Mesodermal cell (in vitro differentiated cells): ENCODE data around the gene MAGI1.

Experiments
- H3K27ac ChIP-seq: 2 replicates; pipeline ENCODE4 v1.7.0; 2013; ENCODE audit warnings: mild to moderate bottlenecking, low read depth, low read length, moderate library complexity; ENCODE audit not compliant: severe bottlenecking
- H3K36me3 ChIP-seq: 2 replicates; pipeline ENCODE4 v1.7.1; 2013; ENCODE audit warnings: mild to moderate bottlenecking, low read length, moderate library complexity; ENCODE audit not compliant: control insufficient read depth, insufficient read depth
- H3K4me1 ChIP-seq: one replicate; pipeline ENCODE4 v1.7.1; 2013; ENCODE audit warnings: mild to moderate bottlenecking, low read length; ENCODE audit not compliant: insufficient read depth, control insufficient read depth, poor library complexity, severe bottlenecking
- H3K4me3 ChIP-seq: 2 replicates; pipeline ENCODE4 v1.7.0; 2013; ENCODE audit warnings: low read length, control low read depth, mild to moderate bottlenecking; ENCODE audit not compliant: insufficient read depth, poor library complexity, severe bottlenecking; ENCODE audit errors: extremely low read depth
- H3K9me3 ChIP-seq: 2 replicates; pipeline ENCODE4 v1.7.1; 2013; ENCODE audit warnings: mild to moderate bottlenecking, low read length, moderate library complexity; ENCODE audit not compliant: control insufficient read depth
- WGBS, 2 experiments: methylation state at CpG; one replicate each; pipeline ENCODE4 v1.1.5; 2013; ENCODE audit warnings: missing lambda C conversion rate in 2 of 2; ENCODE audit not compliant: insufficient coverage in 2 of 2; 5-methylcytosine and 5-hydroxymethylcytosine counted together

The MAGI1 gene

DNA sequence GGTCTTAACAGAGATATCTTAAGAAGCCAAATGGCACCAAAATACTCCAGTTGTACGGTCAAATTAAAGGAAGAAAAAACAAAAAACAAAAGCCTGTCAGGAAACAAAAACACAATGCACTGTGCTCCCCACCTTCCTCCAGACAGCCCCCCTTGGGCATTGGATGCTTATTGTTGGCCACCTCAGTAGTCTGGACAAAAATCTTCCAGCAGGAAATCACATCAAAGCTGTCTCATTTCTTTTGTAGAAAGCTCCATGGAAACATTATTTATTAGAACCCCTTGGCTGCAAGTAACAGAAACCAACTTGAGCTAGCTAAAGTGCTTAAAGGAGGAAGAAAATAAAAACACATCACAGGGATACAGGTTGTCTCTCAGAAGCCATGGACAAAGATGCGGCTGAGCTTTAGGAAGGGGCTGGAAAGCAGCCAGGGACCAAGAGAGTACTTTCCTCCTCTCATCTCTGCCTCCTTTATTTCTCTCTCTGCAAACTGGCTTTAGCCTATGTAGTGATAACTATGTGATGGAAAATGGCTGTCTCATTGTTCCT lies 699.5 kb downstream of the MAGI1 start:
- Histone ChIP-seq H3K27ac (no peak overlapping the region), H3K36me3 (no peaks in the 10 kb centered on the region), H3K4me3 (no peak overlapping the region), H3K4me1 (no peaks in the 10 kb centered on the region), H3K9me3 (no peaks in the 10 kb centered on the region)
- WGBS, 2 experiments = 100% methylated on average over 2 of the region's 2 CpGs; no CpG with 5 or more reads in 1 of the 2 experiments

DNA sequence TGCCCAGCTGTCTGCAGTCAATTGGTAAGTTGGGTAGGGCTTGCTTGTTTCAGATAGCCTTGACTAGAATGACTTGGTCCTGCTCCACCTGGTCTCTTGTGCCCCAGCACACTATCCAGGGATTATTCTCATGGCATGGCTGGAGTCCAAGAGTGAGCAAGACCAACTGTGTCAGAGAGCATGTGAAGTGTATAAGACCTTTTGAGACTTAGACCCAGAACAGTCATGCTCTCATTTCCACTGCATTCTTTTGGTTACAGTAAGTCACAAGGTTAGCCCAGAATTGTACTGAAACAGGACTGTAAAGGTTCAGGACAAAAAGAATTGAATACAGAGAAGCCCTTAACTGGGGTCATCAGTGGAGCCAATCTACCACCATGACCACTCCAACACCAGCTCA lies 700.1 kb downstream of the MAGI1 start:
- Histone ChIP-seq H3K4me3 (no peak overlapping the region), H3K9me3 (no peaks in the 10 kb centered on the region), H3K27ac (no peak overlapping the region)

DNA sequence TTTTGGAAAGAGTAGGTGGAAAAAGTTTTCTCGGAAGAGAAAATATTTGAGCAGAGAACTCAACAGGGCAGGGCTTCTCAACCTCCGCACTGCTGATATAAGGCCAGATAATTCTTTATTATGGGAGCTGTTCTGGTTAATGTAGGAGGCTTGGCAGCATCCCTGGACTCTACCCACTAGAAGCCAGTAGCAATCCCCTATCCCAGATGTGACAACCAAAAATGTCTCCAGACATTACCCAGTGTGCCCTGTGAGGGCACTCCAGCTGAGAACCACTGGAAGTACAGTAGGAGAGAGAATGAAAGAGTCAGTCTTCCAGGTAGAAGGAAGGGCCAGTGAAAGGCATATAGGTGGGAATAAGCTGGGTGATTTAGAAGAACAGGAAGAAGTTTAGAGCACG lies 703.1 kb downstream of the MAGI1 start:
- H3K36me3 ChIP-seq = no peaks in the 10 kb centered on the region
- H3K27ac ChIP-seq = no peak overlapping the region
- WGBS, 2 experiments = 88 to 89% methylated on average over 2 of the region's 3 CpGs
- H3K9me3 ChIP-seq = no peaks in the 10 kb centered on the region
- no peaks in the 10 kb centered on the region for H3K4me1 ChIP-seq
- no peak overlapping the region for H3K4me3 ChIP-seq

More for the DNA sequence above, 700.1 kb downstream of the MAGI1 start:
- Histone ChIP-seq H3K4me1 (no peaks in the 10 kb centered on the region), H3K36me3 (no peaks in the 10 kb centered on the region)

DNA sequence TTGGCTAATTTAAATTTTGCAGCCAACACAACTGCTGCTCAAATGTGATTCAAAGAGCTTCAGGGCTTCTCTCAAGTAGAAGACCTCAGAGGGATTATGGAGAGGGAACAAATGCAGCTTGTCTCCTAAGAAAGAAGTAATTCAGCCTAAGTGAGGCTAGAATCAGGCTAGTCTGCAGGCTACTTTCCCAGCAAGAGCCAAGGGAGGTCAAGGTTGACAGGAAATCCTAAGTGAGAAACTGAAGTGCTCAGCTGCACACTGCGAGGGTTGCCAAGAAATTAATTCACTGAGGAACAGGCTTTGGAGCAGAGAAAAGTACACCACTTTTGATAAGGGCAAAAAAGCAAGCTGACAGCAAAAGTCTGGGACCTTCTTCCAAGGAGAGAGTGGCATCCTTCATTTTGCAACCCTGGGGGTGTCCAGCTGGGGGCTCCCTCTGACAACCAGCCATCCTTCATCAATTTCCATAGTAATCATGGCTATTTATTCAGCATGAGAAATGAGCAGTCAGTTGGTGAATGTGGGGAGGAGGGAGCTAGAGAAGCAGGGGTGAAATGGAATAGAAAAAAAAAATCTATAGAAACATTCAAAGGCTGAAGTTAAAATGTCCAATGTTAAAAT lies 704.6 kb downstream of the MAGI1 start:
- H3K4me3 ChIP-seq = no peak overlapping the region
- no peaks in the 10 kb centered on the region for H3K36me3 ChIP-seq
- H3K9me3 ChIP-seq = no peaks in the 10 kb centered on the region
- H3K27ac ChIP-seq = no peak overlapping the region
- WGBS, 2 experiments = 40 to 71% methylated on average over 1 of the region's 1 CpG
- H3K4me1 ChIP-seq = no peaks in the 10 kb centered on the region

DNA sequence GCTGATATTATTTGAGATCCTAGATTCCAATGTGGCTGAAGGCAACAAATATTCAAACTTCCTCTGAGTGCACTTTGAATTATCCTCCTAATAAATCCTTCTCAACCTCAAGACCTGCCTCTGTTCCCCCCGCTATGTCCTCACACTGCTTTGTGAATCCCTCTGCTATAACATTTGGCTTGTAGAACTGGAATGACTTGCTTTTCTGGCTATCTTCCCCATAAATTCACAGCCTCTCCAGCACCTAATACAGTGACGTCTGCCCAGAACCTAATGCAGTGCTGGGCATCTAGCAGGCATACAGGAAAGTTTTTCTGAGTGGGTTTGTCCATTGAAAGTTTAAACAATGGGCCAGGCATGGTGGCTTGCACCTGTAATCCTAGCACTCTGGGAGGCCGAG lies 707.0 kb downstream of the MAGI1 start:
- no peaks in the 10 kb centered on the region for H3K4me1 ChIP-seq
- H3K27ac ChIP-seq = no peak overlapping the region
- no peaks in the 10 kb centered on the region for H3K36me3 ChIP-seq
- 50 to 75% methylated on average over 1 to 2 of the region's 3 CpGs for WGBS, 2 experiments
- no peak overlapping the region for H3K4me3 ChIP-seq
- H3K9me3 ChIP-seq = no peaks in the 10 kb centered on the region

GRCh38 chr3:65330072-65330471 lies 708.6 kb downstream of the MAGI1 start:
- Histone ChIP-seq H3K4me3 (no peak overlapping the region), H3K27ac (no peak overlapping the region), H3K4me1 (no peaks in the 10 kb centered on the region), H3K36me3 (no peaks in the 10 kb centered on the region), H3K9me3 (no peaks in the 10 kb centered on the region)
- 96 to 100% methylated on average over 2 to 4 of the region's 6 CpGs for WGBS, 2 experiments

- 100% methylated on average over 3 of the region's 4 CpGs; no CpG with 5 or more reads in 1 of the 2 experiments for WGBS, 2 experiments
- no peaks in the 10 kb centered on the region for H3K36me3 ChIP-seq
- no peaks in the 10 kb centered on the region for H3K4me1 ChIP-seq
- no peak overlapping the region for H3K4me3 ChIP-seq
- no peak overlapping the region for H3K27ac ChIP-seq
- no peaks in the 10 kb centered on the region for H3K9me3 ChIP-seq
Observed at GRCh38 chr3:65328148-65328547, 710.6 kb downstream of the MAGI1 start.

GRCh38 chr3:65326574-65326973 lies 712.1 kb downstream of the MAGI1 start:
- H3K36me3 ChIP-seq = no peaks in the 10 kb centered on the region
- 94 to 96% methylated on average over 2 to 3 of the region's 3 CpGs for WGBS, 2 experiments
- H3K9me3 ChIP-seq = no peaks in the 10 kb centered on the region
- H3K27ac ChIP-seq = no peak overlapping the region
- H3K4me1 ChIP-seq = no peaks in the 10 kb centered on the region
- no peak overlapping the region for H3K4me3 ChIP-seq

DNA sequence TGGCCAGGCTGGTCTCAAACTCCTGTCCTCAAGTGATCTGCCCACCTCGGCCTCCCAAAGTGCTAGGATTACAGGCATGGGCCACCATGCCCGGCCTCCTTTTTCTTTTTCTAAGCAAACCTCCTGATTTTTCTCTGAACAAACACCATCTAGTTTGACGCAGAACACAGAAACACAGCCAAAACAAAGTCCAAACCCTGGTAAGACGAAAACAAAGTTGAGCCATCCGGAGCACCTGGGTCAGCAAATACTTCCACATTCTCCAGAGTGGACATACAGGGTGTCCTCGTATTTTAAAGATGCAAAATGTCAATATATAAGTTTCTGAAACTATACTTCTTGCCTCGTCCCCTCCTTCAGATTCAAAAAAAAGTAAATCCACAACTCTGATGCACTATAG lies 715.8 kb downstream of the MAGI1 start:
- Histone ChIP-seq H3K36me3 (no peaks in the 10 kb centered on the region), H3K4me3 (no peak overlapping the region), H3K4me1 (no peaks in the 10 kb centered on the region), H3K27ac (no peak overlapping the region), H3K9me3 (peaks cover 5% of the 10 kb centered on the region)
- 91 to 92% methylated on average over 5 to 6 of the region's 7 CpGs for WGBS, 2 experiments

GRCh38 chr3:65318231-65318630 lies 720.5 kb downstream of the MAGI1 start:
- Histone ChIP-seq H3K27ac (no peak overlapping the region), H3K36me3 (no peaks in the 10 kb centered on the region), H3K4me3 (no peak overlapping the region), H3K4me1 (no peaks in the 10 kb centered on the region), H3K9me3 (peaks cover 5% of the 10 kb centered on the region)
- WGBS, 2 experiments = 89 to 100% methylated on average over 1 of the region's 1 CpG

DNA sequence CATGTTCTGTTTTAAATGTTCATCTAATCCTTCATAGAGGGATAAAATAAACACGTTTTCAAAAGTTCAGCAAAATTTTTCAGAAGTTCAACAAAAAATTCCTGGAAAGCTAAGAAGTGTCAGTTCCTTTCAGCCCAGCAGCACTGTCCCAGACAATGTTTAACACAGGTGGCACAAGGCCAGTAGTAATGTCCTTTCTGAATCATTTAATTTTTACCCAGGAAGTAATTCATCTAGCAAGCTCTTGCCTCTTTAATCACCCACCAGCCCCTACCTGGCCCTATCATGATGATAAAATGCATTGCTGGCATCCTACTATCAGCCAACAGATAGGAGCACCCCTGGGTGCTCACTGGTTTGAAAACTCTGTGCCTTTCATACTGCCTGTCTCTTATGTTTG lies 723.8 kb downstream of the MAGI1 start:
- WGBS, 2 experiments = 70% methylated on average over 1 of the region's 1 CpG; no CpG with 5 or more reads in 1 of the 2 experiments
- no peak overlapping the region for H3K27ac ChIP-seq

More for the DNA sequence above, 723.8 kb downstream of the MAGI1 start:
- Histone ChIP-seq H3K4me3 (no peak overlapping the region), H3K36me3 (no peaks in the 10 kb centered on the region), H3K9me3 (no peaks in the 10 kb centered on the region), H3K4me1 (no peaks in the 10 kb centered on the region)
